Stimulated activated CD4-positive, alpha-beta T cell treated with anti-CD3 and anti-CD28 coated beads, Interleukin-2, amount 100 ng/mL, for 24 hours (primary cell): ENCODE measurements around the gene PTTG1IP.

Source experiments
- DNase-seq, 2 donors: peaks; one replicate each; pipeline ENCODE4 v3.0.0-alpha.2; 2020

The PTTG1IP gene

GRCh38 chr21:44799646-44800045 lies 73.8 kb downstream of the PTTG1IP start:
- no peak for DNase-seq
